HAP-1 (cell line): ENCODE data around the gene ISG20.
A peak's percentile ranks its signal among the peaks of the same experiment; 100 is the strongest.
"Not testable (repeated sequence)": the region's sequence is repeated elsewhere in the genome, so short reads cannot be mapped to it uniquely, and the experiment has no call there.

Experiments
- DNase-seq, 2 experiments: peaks; one replicate each; pipeline ENCODE4 v3.0.0-alpha.2; 2016 to 2020; ENCODE audit warnings: low spot score in 2 of 2
- H3K27me3 ChIP-seq: fragments of 250-450 bp; sonication (Bioruptor Pico); 2 replicates; pipeline ENCODE4 v1.5.1; 2020; ENCODE audit warnings: low read depth, mild to moderate bottlenecking, moderate library complexity
- H3K36me3 ChIP-seq: fragments of 250-450 bp; sonication (Bioruptor Pico); replicated peaks from 2 replicates; pipeline ENCODE4 v1.5.1; 2020; ENCODE audit warnings: mild to moderate bottlenecking
- H3K4me1 ChIP-seq: fragments of 250-450 bp; sonication (Bioruptor Pico); 2 replicates; pipeline ENCODE4 v1.5.1; 2020; ENCODE audit warnings: mild to moderate bottlenecking
- H3K4me3 ChIP-seq: fragments of 250-450 bp; sonication (Bioruptor Pico); 2 replicates; pipeline ENCODE4 v1.5.1; 2020; ENCODE audit warnings: mild to moderate bottlenecking, moderate library complexity
- H3K9me3 ChIP-seq: fragments of 250-450 bp; sonication (Bioruptor Pico); 2 replicates; pipeline ENCODE4 v1.5.1; 2020; ENCODE audit warnings: mild to moderate bottlenecking, moderate library complexity
- in situ Hi-C: fragments of 300-500 bp; cut with MboI; formaldehyde crosslinking; loops from 3 replicates; pipeline ENCODE4 v1.14.3; 2020; ENCODE audit warnings: low sequenced_read_pairs, inconsistent platforms, mixed read lengths

ISG20 gene

GRCh38 chr15:88635318-88635717, 3.5 kb upstream of the ISG20 start:
- no peaks in the 10 kb centered on the region for H3K27me3 ChIP-seq
- peaks cover 54% of the 10 kb centered on the region for H3K36me3 ChIP-seq
- in situ Hi-C loops, result no loop called here
- H3K4me3 ChIP-seq, result no peak overlapping the region
- H3K9me3 ChIP-seq, result no peaks in the 10 kb centered on the region
- no peak for DNase-seq
- H3K4me1 ChIP-seq, result peaks cover 11% of the 10 kb centered on the region

GRCh38 chr15:88636050-88636449, 2.8 kb upstream of the ISG20 start:
- Histone ChIP-seq H3K9me3 (no peaks in the 10 kb centered on the region), H3K4me1 (peaks cover 11% of the 10 kb centered on the region), H3K36me3 (peaks cover 47% of the 10 kb centered on the region), H3K4me3 (no peak overlapping the region), H3K27me3 (no peaks in the 10 kb centered on the region)
- no peak for DNase-seq
- in situ Hi-C loops, result no loop called here

GRCh38 chr15:88636654-88637053, 2.2 kb upstream of the ISG20 start:
- Histone ChIP-seq H3K36me3 (peaks cover 41% of the 10 kb centered on the region), H3K4me1 (peaks cover 11% of the 10 kb centered on the region), H3K9me3 (no peaks in the 10 kb centered on the region), H3K4me3 (no peak overlapping the region), H3K27me3 (no peaks in the 10 kb centered on the region)
- in situ Hi-C loops, result no loop called here
- no peak for DNase-seq

- Histone ChIP-seq H3K9me3 (no peaks in the 10 kb centered on the region), H3K4me3 (no peak overlapping the region), H3K36me3 (peaks cover 33% of the 10 kb centered on the region), H3K4me1 (peaks cover 11% of the 10 kb centered on the region), H3K27me3 (no peaks in the 10 kb centered on the region)
- no peak for DNase-seq
- in situ Hi-C loops, result no loop called here
Measured at GRCh38 chr15:88637436-88637835, 1.4 kb upstream of the ISG20 start.

GRCh38 chr15:88637841-88638625, 783 bp upstream of the ISG20 start:
- H3K4me1 ChIP-seq, result peaks cover 11% of the 10 kb centered on the region
- DNase-seq, result no peak
- H3K9me3 ChIP-seq, result no peaks in the 10 kb centered on the region
- peak overlapping the region; percentile 11 for H3K4me3 ChIP-seq
- H3K36me3 ChIP-seq, result peaks cover 27% of the 10 kb centered on the region
- H3K27me3 ChIP-seq, result no peaks in the 10 kb centered on the region
- in situ Hi-C loops, result no loop called here

GRCh38 chr15:88641959-88642452, 3.2 kb downstream of the ISG20 start:
- in situ Hi-C loops, result no loop called here
- Histone ChIP-seq H3K4me1 (peaks cover 11% of the 10 kb centered on the region), H3K9me3 (no peaks in the 10 kb centered on the region), H3K27me3 (no peaks in the 10 kb centered on the region), H3K36me3 (no peaks in the 10 kb centered on the region; the same call in 1 of the 2 replicates), H3K4me3 (no peak overlapping the region)
- DNase-seq, result no peak

- H3K36me3 ChIP-seq, H3K27me3 ChIP-seq, H3K4me3 ChIP-seq, in situ Hi-C loops, H3K9me3 ChIP-seq, DNase-seq: not testable (repeated sequence)
- H3K4me1 ChIP-seq, result peaks cover 11% of the 10 kb centered on the region
Measured at GRCh38 chr15:88642514-88642913, 3.7 kb downstream of the ISG20 start.

GRCh38 chr15:88644741-88645140, 5.9 kb downstream of the ISG20 start:
- no peak overlapping the region for H3K4me3 ChIP-seq
- in situ Hi-C loops, result no loop called here
- no peaks in the 10 kb centered on the region for H3K27me3 ChIP-seq
- DNase-seq, result no peak
- no peaks in the 10 kb centered on the region; the same call in 1 of the 2 replicates for H3K36me3 ChIP-seq
- no peaks in the 10 kb centered on the region for H3K9me3 ChIP-seq
- peaks cover 4% of the 10 kb centered on the region; the same call in 1 of the 2 replicates for H3K4me1 ChIP-seq

GRCh38 chr15:88645171-88646087, 6.6 kb downstream of the ISG20 start:
- no peak overlapping the region for H3K4me3 ChIP-seq
- H3K27me3 ChIP-seq, result no peaks in the 10 kb centered on the region
- peak in 1 of 2 experiments; percentile 7 for DNase-seq
- in situ Hi-C loops, result no loop called here
- no peaks in the 10 kb centered on the region for H3K9me3 ChIP-seq
- no peaks in the 10 kb centered on the region; the same call in 1 of the 2 replicates for H3K36me3 ChIP-seq
- peaks cover 4% of the 10 kb centered on the region; the same call in 1 of the 2 replicates for H3K4me1 ChIP-seq

- no peak for DNase-seq
- Histone ChIP-seq H3K4me3 (no peak overlapping the region), H3K9me3 (no peaks in the 10 kb centered on the region), H3K4me1 (peaks cover 4% of the 10 kb centered on the region; the same call in 1 of the 2 replicates), H3K27me3 (no peaks in the 10 kb centered on the region), H3K36me3 (no peaks in the 10 kb centered on the region; the same call in 1 of the 2 replicates)
- in situ Hi-C loops, result no loop called here
Measured at GRCh38 chr15:88646088-88646405, 7.2 kb downstream of the ISG20 start.

- Histone ChIP-seq H3K4me3 (no peak overlapping the region), H3K36me3 (no peaks in the 10 kb centered on the region; the same call in 1 of the 2 replicates), H3K9me3 (no peaks in the 10 kb centered on the region), H3K27me3 (no peaks in the 10 kb centered on the region), H3K4me1 (peaks cover 4% of the 10 kb centered on the region; the same call in 1 of the 2 replicates)
- DNase-seq, result peak in 1 of 2 experiments; percentile 6
- in situ Hi-C loops, result no loop called here
Measured at GRCh38 chr15:88646951-88647350, 8.1 kb downstream of the ISG20 start.

GRCh38 chr15:88647351-88648105, 8.7 kb downstream of the ISG20 start:
- H3K9me3 ChIP-seq, result no peaks in the 10 kb centered on the region
- H3K27me3 ChIP-seq, result no peaks in the 10 kb centered on the region
- peak in 1 of 2 experiments; percentile 16 for DNase-seq
- H3K36me3 ChIP-seq, result no peaks in the 10 kb centered on the region; the same call in 1 of the 2 replicates
- H3K4me3 ChIP-seq, result no peak overlapping the region
- in situ Hi-C loops, result no loop called here
- peaks cover 4% of the 10 kb centered on the region; the same call in 1 of the 2 replicates for H3K4me1 ChIP-seq
